ENCODE results near the gene STARD5.

The STARD5 gene

GRCh38 chr15:81291916-81292522 lies 31.9 kb downstream of the STARD5 start:
- DNase-seq (ENCODE audit: low read depth), result no peak
- Histone ChIP-seq H3K9ac (ENCODE audit: low read length) (no peak overlapping the region), H3K36me3 (ENCODE audit: control insufficient read depth, insufficient read depth, low read length, severe bottlenecking) (peaks cover 48% of the 10 kb centered on the region), H3K4me3 (ENCODE audit: low read length) (no peak overlapping the region), H3K27me3 (replicated peaks; ENCODE audit: control insufficient read depth, insufficient read depth, low read length) (no peaks in the 10 kb centered on the region), H3K9me3 (ENCODE audit: control insufficient read depth, low read length) (no peaks in the 10 kb centered on the region), H3K4me1 (ENCODE audit: control insufficient read depth, insufficient read depth, low read length) (peaks cover 14% of the 10 kb centered on the region)

GRCh38 chr15:81289910-81290309 lies 34.0 kb downstream of the STARD5 start:
- Histone ChIP-seq H3K4me3 (ENCODE audit: low read length) (no peak overlapping the region), H3K27me3 (replicated peaks; ENCODE audit: control insufficient read depth, insufficient read depth, low read length) (no peaks in the 10 kb centered on the region), H3K4me1 (ENCODE audit: control insufficient read depth, insufficient read depth, low read length) (peaks cover 8% of the 10 kb centered on the region), H3K9ac (ENCODE audit: low read length) (no peak overlapping the region), H3K36me3 (ENCODE audit: control insufficient read depth, insufficient read depth, low read length, severe bottlenecking) (peaks cover 58% of the 10 kb centered on the region), H3K9me3 (ENCODE audit: control insufficient read depth, low read length) (no peaks in the 10 kb centered on the region)
- no peak for DNase-seq (ENCODE audit: low read depth)

- Histone ChIP-seq H3K4me1 (ENCODE audit: control insufficient read depth, insufficient read depth, low read length) (peaks cover 8% of the 10 kb centered on the region), H3K36me3 (ENCODE audit: control insufficient read depth, insufficient read depth, low read length, severe bottlenecking) (peaks cover 54% of the 10 kb centered on the region), H3K4me3 (ENCODE audit: low read length) (no peak overlapping the region), H3K27me3 (replicated peaks; ENCODE audit: control insufficient read depth, insufficient read depth, low read length) (no peaks in the 10 kb centered on the region), H3K9ac (ENCODE audit: low read length) (no peak overlapping the region), H3K9me3 (ENCODE audit: control insufficient read depth, low read length) (no peaks in the 10 kb centered on the region)
- no peak for DNase-seq (ENCODE audit: low read depth)
Observed at GRCh38 chr15:81288616-81289015, 35.3 kb downstream of the STARD5 start.

DNA sequence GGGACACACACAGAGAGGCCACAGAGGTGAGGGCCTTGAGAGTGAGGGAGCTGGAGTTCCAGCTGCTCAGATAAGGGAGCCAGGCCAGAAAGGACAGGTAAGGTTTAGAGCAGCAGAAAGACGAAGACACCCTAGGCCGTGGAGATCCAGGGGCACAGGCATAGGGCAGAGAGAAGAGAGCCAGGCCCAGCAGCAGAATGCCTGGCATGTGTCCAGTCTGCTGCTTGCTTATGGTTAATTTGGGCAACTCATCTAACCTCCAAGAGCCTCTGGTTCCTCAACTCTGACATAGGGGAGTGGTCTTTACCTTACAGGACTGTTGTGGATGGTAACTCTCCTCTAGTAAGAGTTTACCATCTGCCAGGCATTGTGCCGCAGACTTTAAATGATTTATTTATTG lies 35.9 kb downstream of the STARD5 start:
- DNase-seq (ENCODE audit: low read depth), result no peak

DNA sequence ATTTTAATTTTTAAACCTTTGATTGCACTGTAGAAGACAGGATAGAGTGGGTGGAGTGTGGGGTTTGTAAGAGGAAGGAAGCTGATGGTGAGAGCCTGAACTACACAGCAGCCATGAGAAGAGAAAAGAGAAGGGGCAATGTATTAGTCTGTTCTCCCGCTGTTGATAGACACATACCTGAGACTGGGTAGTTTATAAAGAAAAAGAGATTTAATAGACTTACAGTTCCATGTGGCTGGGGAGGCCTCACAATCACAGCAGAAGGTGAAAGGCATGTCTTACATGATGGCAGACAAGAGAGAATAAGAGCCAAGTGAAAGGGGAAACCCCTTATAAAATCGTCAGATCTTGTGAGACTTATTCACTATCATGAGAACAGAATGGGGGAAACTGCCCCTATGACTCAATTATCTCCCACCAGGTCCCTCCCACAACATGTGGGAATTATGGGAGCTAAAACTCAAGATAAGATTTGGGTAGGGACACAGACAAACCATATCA lies 37.3 kb downstream of the STARD5 start:
- H3K9me3 ChIP-seq (ENCODE audit: control insufficient read depth, low read length), result no peaks in the 10 kb centered on the region
- no peak for DNase-seq (ENCODE audit: low read depth)
- H3K27me3 ChIP-seq (replicated peaks; ENCODE audit: control insufficient read depth, insufficient read depth, low read length), result no peaks in the 10 kb centered on the region
- H3K9ac ChIP-seq (ENCODE audit: low read length), result no peak overlapping the region
- no peak overlapping the region for H3K4me3 ChIP-seq (ENCODE audit: low read length)
- peaks cover 56% of the 10 kb centered on the region for H3K36me3 ChIP-seq (ENCODE audit: control insufficient read depth, insufficient read depth, low read length, severe bottlenecking)
- peaks cover 8% of the 10 kb centered on the region for H3K4me1 ChIP-seq (ENCODE audit: control insufficient read depth, insufficient read depth, low read length)

More for the DNA sequence above, 35.9 kb downstream of the STARD5 start:
- Histone ChIP-seq H3K27me3 (replicated peaks; ENCODE audit: control insufficient read depth, insufficient read depth, low read length) (no peaks in the 10 kb centered on the region), H3K9me3 (ENCODE audit: control insufficient read depth, low read length) (no peaks in the 10 kb centered on the region), H3K36me3 (ENCODE audit: control insufficient read depth, insufficient read depth, low read length, severe bottlenecking) (peaks cover 58% of the 10 kb centered on the region), H3K9ac (ENCODE audit: low read length) (no peak overlapping the region), H3K4me3 (ENCODE audit: low read length) (no peak overlapping the region), H3K4me1 (ENCODE audit: control insufficient read depth, insufficient read depth, low read length) (peaks cover 8% of the 10 kb centered on the region)

- no peaks in the 10 kb centered on the region for H3K27me3 ChIP-seq (replicated peaks; ENCODE audit: control insufficient read depth, insufficient read depth, low read length)
- no peak overlapping the region for H3K9ac ChIP-seq (ENCODE audit: low read length)
- H3K9me3 ChIP-seq (ENCODE audit: control insufficient read depth, low read length), result no peaks in the 10 kb centered on the region
- H3K4me3 ChIP-seq (ENCODE audit: low read length), result no peak overlapping the region
- H3K4me1 ChIP-seq (ENCODE audit: control insufficient read depth, insufficient read depth, low read length), result no peaks in the 10 kb centered on the region
- H3K36me3 ChIP-seq (ENCODE audit: control insufficient read depth, insufficient read depth, low read length, severe bottlenecking), result peaks cover 61% of the 10 kb centered on the region
- no peak for DNase-seq (ENCODE audit: low read depth)
Observed at GRCh38 chr15:81285461-81285860, 38.5 kb downstream of the STARD5 start.

DNA sequence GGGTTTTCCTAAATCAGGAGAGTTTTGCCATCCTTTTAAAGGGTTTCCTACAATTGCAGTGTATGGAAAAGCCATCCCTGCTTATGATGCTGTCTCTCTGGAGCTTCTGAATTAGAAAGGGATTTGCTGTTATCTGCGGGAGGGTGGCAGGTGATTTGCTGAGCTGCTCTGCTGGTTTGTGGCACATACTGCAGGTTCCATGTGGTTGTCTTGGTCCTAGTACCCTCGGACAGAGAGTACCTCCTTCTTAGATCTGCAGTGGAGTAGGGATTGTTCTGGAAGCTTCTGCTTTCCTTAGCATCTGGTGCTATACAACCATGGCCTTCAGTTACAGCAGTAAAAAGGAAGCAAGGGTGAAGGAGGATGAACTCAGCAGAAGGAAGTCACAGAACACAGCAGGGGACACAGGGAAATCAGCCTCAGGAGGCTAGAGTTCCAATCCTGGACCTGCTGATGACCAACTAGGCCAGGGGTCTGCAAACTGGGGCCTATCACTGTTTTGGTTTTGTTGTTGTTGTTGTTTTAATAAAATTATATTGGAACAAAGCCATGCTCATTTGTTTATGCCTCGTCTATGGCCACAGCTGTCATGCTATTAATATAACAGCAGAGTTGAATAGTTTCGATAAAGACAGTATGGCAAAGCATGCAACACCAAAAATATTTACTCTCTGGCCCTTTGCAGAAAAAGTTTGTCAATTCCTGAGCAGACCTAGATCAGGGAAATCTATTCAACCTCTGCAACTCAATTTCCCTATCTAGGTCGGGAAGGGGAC lies 39.5 kb downstream of the STARD5 start:
- Histone ChIP-seq H3K27me3 (replicated peaks; ENCODE audit: control insufficient read depth, insufficient read depth, low read length) (no peaks in the 10 kb centered on the region), H3K9me3 (ENCODE audit: control insufficient read depth, low read length) (no peaks in the 10 kb centered on the region), H3K4me1 (ENCODE audit: control insufficient read depth, insufficient read depth, low read length) (no peaks in the 10 kb centered on the region), H3K9ac (ENCODE audit: low read length) (no peak overlapping the region), H3K36me3 (ENCODE audit: control insufficient read depth, insufficient read depth, low read length, severe bottlenecking) (peaks cover 65% of the 10 kb centered on the region), H3K4me3 (ENCODE audit: low read length) (no peak overlapping the region)
- no peak for DNase-seq (ENCODE audit: low read depth)

DNA sequence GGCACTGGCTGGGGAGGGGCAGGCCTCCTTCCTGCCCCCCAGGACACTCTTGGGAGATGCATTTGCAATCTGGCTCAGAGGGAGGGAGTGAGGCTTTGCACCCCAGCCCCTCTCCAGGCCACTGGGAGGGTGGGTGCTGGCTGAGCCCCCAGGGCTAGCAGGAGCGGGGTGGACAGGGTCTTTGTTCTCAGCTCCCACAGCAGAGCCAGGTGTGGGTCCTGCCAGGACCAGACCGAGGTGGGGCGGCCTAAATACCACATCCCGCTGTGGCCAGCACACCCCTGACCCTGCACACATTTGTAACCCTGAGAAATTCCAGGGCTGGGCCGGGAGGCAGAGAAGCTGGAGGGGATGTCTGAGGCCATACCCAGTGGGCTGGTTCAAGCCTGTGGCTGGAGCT lies 41.0 kb downstream of the STARD5 start:
- peaks cover 64% of the 10 kb centered on the region for H3K36me3 ChIP-seq (ENCODE audit: control insufficient read depth, insufficient read depth, low read length, severe bottlenecking)
- H3K4me1 ChIP-seq (ENCODE audit: control insufficient read depth, insufficient read depth, low read length), result no peaks in the 10 kb centered on the region
- no peaks in the 10 kb centered on the region for H3K27me3 ChIP-seq (replicated peaks; ENCODE audit: control insufficient read depth, insufficient read depth, low read length)
- no peak overlapping the region for H3K9ac ChIP-seq (ENCODE audit: low read length)
- no peak overlapping the region for H3K4me3 ChIP-seq (ENCODE audit: low read length)
- no peak for DNase-seq (ENCODE audit: low read depth)
- H3K9me3 ChIP-seq (ENCODE audit: control insufficient read depth, low read length), result no peaks in the 10 kb centered on the region

DNA sequence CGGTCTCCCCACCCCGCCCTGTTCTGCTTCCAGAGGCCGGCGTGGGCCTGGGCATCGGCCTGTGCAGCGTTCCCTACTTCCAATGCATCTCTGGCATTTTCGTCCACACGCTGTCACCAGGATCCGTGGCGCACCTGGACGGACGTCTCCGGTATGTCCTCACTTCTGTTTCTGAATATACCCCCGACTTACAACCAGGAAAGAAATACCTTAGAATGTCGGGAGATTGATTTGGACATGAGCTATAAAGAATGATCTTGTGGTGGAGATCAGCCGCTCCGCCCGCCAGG lies 41.4 kb downstream of the STARD5 start:
- H3K4me3 ChIP-seq (ENCODE audit: low read length), result no peak overlapping the region
- peaks cover 1% of the 10 kb centered on the region for H3K9me3 ChIP-seq (ENCODE audit: control insufficient read depth, low read length)
- no peak for DNase-seq (ENCODE audit: low read depth)
- peaks cover 60% of the 10 kb centered on the region for H3K36me3 ChIP-seq (ENCODE audit: control insufficient read depth, insufficient read depth, low read length, severe bottlenecking)
- H3K9ac ChIP-seq (ENCODE audit: low read length), result no peak overlapping the region
- H3K27me3 ChIP-seq (replicated peaks; ENCODE audit: control insufficient read depth, insufficient read depth, low read length), result no peaks in the 10 kb centered on the region
- no peaks in the 10 kb centered on the region for H3K4me1 ChIP-seq (ENCODE audit: control insufficient read depth, insufficient read depth, low read length)

- DNase-seq (ENCODE audit: low read depth), result no peak
- no peaks in the 10 kb centered on the region for H3K27me3 ChIP-seq (replicated peaks; ENCODE audit: control insufficient read depth, insufficient read depth, low read length)
- no peak overlapping the region for H3K9ac ChIP-seq (ENCODE audit: low read length)
- peaks cover 7% of the 10 kb centered on the region for H3K9me3 ChIP-seq (ENCODE audit: control insufficient read depth, low read length)
- H3K4me3 ChIP-seq (ENCODE audit: low read length), result no peak overlapping the region
- peaks cover 55% of the 10 kb centered on the region for H3K36me3 ChIP-seq (ENCODE audit: control insufficient read depth, insufficient read depth, low read length, severe bottlenecking)
- no peaks in the 10 kb centered on the region for H3K4me1 ChIP-seq (ENCODE audit: control insufficient read depth, insufficient read depth, low read length)
Observed at GRCh38 chr15:81281766-81282605, 42.0 kb downstream of the STARD5 start.

- no peaks in the 10 kb centered on the region for H3K27me3 ChIP-seq (replicated peaks; ENCODE audit: control insufficient read depth, insufficient read depth, low read length)
- no peak overlapping the region for H3K4me3 ChIP-seq (ENCODE audit: low read length)
- H3K4me1 ChIP-seq (ENCODE audit: control insufficient read depth, insufficient read depth, low read length), result peaks cover 1% of the 10 kb centered on the region
- DNase-seq (ENCODE audit: low read depth), result no peak
- H3K36me3 ChIP-seq (ENCODE audit: control insufficient read depth, insufficient read depth, low read length, severe bottlenecking), result peaks cover 49% of the 10 kb centered on the region
- peaks cover 13% of the 10 kb centered on the region for H3K9me3 ChIP-seq (ENCODE audit: control insufficient read depth, low read length)
- no peak overlapping the region for H3K9ac ChIP-seq (ENCODE audit: low read length)
Observed at GRCh38 chr15:81281456-81281735, 42.5 kb downstream of the STARD5 start.

Measured in adipocyte (in vitro differentiated cells).